ENCODE results near the gene GPX4.

- no peak for TF ChIP-seq EZH2 (IDR thresholded peaks at IDR 0.05; ENCODE audit: borderline replicate concordance, low read length)
- no peak for TF ChIP-seq CTCF (IDR thresholded peaks at IDR 0.05; ENCODE audit: low read length)
These were observed 22.3 kb upstream of the GPX4 start for GRCh38 chr19:1081301-1082164.

Data from OCI-LY1 (cell line).